ENCODE measurements around the gene GARIN3. TPM values are rescaled to one million over a fixed set of nuclear protein-coding genes. Genes with fewer than 3 reads are reported as not detected.

The GARIN3 gene
- total and polyA plus RNA-seq, 9 of the 15 experiments (the other 6 are each of a cell fraction or from before 2014, with no cell fraction given), result not detected

GRCh38 chr5:157162919-157163510 is 3.0 kb downstream of the GARIN3 start:
- ChIA-PET POLR2A (no interaction called here), CTCF (ENCODE audit: low intra/inter-chr PET ratio) (no interaction called here)
- 0% methylated on average over 10 of the region's 12 CpGs for WGBS (ENCODE audit: insufficient coverage, low coverage, missing lambda C conversion rate)
- FAIRE-seq (no peak), DNase-seq (ENCODE audit: extremely low read depth in 1 of 4, low spot score in 3 of 4) (no peak), ATAC-seq (no peak)
- no peak overlapping the region for H3K4me3 ChIP-seq
- H3K4me2 ChIP-seq (ENCODE audit: insufficient read depth, low read length), result no peak overlapping the region
- no peak for TF ChIP-seq HCFC1 (IDR thresholded peaks at IDR 0.05; ENCODE audit: low read depth, low read length)
- no peak for TF ChIP-seq POU5F1 (IDR thresholded peaks at IDR 0.05; ENCODE audit: borderline replicate concordance, low read depth, low read length, partially characterized antibody)
- no peak for TF ChIP-seq SRSF7 (optimal IDR thresholded peaks at IDR 0.05; ENCODE audit: low read depth, low read length)
- no peak for TF ChIP-seq MCM7 (IDR thresholded peaks at IDR 0.05)
- no peak for TF ChIP-seq NR4A1 (CRISPR knock-in tag; IDR thresholded peaks at IDR 0.05)
- no peak for TF ChIP-seq NR4A1 (tag; IDR thresholded peaks at IDR 0.05)
- no peak for TF ChIP-seq NBN (IDR thresholded peaks at IDR 0.05; ENCODE audit: low read depth)
- in situ Hi-C loops (cut with MboI), result no loop called here
- no peak overlapping the region for H2AFZ ChIP-seq (ENCODE audit: low read depth, low read length)
- intact Hi-C loops (cut with micrococcal nuclease), result no loop called here
- H3K9me3 ChIP-seq (replicated peaks; ENCODE audit: control insufficient read depth, insufficient read depth, low read depth, low read length), result no peaks in the 10 kb centered on the region
- H3K36me3 ChIP-seq (ENCODE audit: control insufficient read depth, insufficient read depth, low read length), result no peaks in the 10 kb centered on the region
- H3K27me3 ChIP-seq (ENCODE audit: control insufficient read depth in 2 of 2, insufficient read depth in 2 of 2, low read length in 2 of 2), result peaks cover 11 to 35% of the 10 kb centered on the region in 2 experiments; a peak in 4 of 5 replicates
- no peak overlapping the region for H3K27ac ChIP-seq (ENCODE audit: extremely low read depth, low read depth, low read length)
- H3K9ac ChIP-seq (ENCODE audit: insufficient read depth in 1 of 2, low read depth in 2 of 2, low read length in 2 of 2), result no peak overlapping the region
- H3K9me1 ChIP-seq (ENCODE audit: control insufficient read depth, insufficient read depth, low read length), result no peaks in the 10 kb centered on the region
- no peaks in the 10 kb centered on the region for H3K4me1 ChIP-seq (replicated peaks in 1 of 2; ENCODE audit: control insufficient read depth in 2 of 2, insufficient read depth in 2 of 2, low read length in 2 of 2)
- BruUV-seq (replicated peaks), result no TSS peak
- H3K79me2 ChIP-seq (ENCODE audit: control insufficient read depth, insufficient read depth, low read length), result no peaks in the 10 kb centered on the region
- no peaks in the 10 kb centered on the region for H4K20me1 ChIP-seq (replicated peaks; ENCODE audit: control insufficient read depth, insufficient read depth, low read length)

- no peak for ATAC-seq
- Histone ChIP-seq H3K4me3 (no peak overlapping the region), H3K4me2 (ENCODE audit: insufficient read depth, low read length) (no peak overlapping the region), H3K9me3 (replicated peaks; ENCODE audit: control insufficient read depth, insufficient read depth, low read depth, low read length) (no peaks in the 10 kb centered on the region), H3K79me2 (ENCODE audit: control insufficient read depth, insufficient read depth, low read length) (no peaks in the 10 kb centered on the region), H3K9ac (ENCODE audit: insufficient read depth in 1 of 2, low read depth in 2 of 2, low read length in 2 of 2) (no peak overlapping the region), H2AFZ (ENCODE audit: low read depth, low read length) (no peak overlapping the region), H3K27me3 (ENCODE audit: control insufficient read depth in 2 of 2, insufficient read depth in 2 of 2, low read length in 2 of 2) (peaks cover 11 to 35% of the 10 kb centered on the region in 2 experiments; a peak in 4 of 5 replicates), H3K36me3 (ENCODE audit: control insufficient read depth, insufficient read depth, low read length) (no peaks in the 10 kb centered on the region), H3K9me1 (ENCODE audit: control insufficient read depth, insufficient read depth, low read length) (no peaks in the 10 kb centered on the region), H3K4me1 (replicated peaks in 1 of 2; ENCODE audit: control insufficient read depth in 2 of 2, insufficient read depth in 2 of 2, low read length in 2 of 2) (no peaks in the 10 kb centered on the region), H4K20me1 (replicated peaks; ENCODE audit: control insufficient read depth, insufficient read depth, low read length) (no peaks in the 10 kb centered on the region), H3K27ac (ENCODE audit: extremely low read depth, low read depth, low read length) (no peak overlapping the region)
- CTCF ChIA-PET (ENCODE audit: low intra/inter-chr PET ratio), result no interaction called here
- DNase-seq (ENCODE audit: extremely low read depth in 1 of 4, low spot score in 3 of 4), result no peak
- in situ Hi-C loops (cut with MboI), result no loop called here
- POLR2A ChIA-PET, result no interaction called here
- no peak for FAIRE-seq
- no TSS peak for BruUV-seq (replicated peaks)
- 0% methylated on average over 6 of the region's 6 CpGs for whole genome bisulfite sequencing (ENCODE audit: insufficient coverage, low coverage, missing lambda C conversion rate)
- intact Hi-C loops (cut with micrococcal nuclease), result no loop called here
- TF ChIP-seq ERF (CRISPR knock-in tag; IDR thresholded peaks at IDR 0.05), result no peak
- TF ChIP-seq ZBTB12 (CRISPR knock-in tag; IDR thresholded peaks at IDR 0.05), result no peak
- no peak for TF ChIP-seq GABPA (tag; conservative IDR thresholded peaks at IDR 0.05; ENCODE audit: low read depth)
- TF ChIP-seq PTTG1 (tag; IDR thresholded peaks at IDR 0.05; ENCODE audit: low read depth), result no peak
- TF ChIP-seq, protein P1, sequence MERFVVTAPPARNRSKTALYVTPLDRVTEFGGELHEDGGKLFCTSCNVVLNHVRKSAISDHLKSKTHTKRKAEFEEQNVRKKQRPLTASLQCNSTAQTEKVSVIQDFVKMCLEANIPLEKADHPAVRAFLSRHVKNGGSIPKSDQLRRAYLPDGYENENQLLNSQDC (CRISPR knock-in tag; IDR thresholded peaks at IDR 0.05), result no peak
- TF ChIP-seq ILK (tag; IDR thresholded peaks at IDR 0.05; ENCODE audit: borderline replicate concordance, low read depth), result no peak
- no peak for TF ChIP-seq ZNF583 (CRISPR knock-in tag; IDR thresholded peaks at IDR 0.05)
- TF ChIP-seq NR2C1 (IDR thresholded peaks at IDR 0.05), result no peak
- no peak for TF ChIP-seq NR2C1 (tag; IDR thresholded peaks at IDR 0.05)
- TF ChIP-seq HCFC1 (IDR thresholded peaks at IDR 0.05; ENCODE audit: low read depth, low read length), result no peak
These were observed 4.1 kb downstream of the GARIN3 start for GRCh38 chr5:157161996-157162395.
